HT1080 (cell line): ENCODE measurements around the gene CREB5. TPM values are rescaled to one million over a fixed set of nuclear protein-coding genes. Genes with fewer than 3 reads are reported as not detected.

ENCODE experiments used
- DNase-seq: peaks from one replicate; pipeline ENCODE4 v3.0.0-alpha.2; 2015; ENCODE audit warnings: low read depth
- total RNA-seq: library from RNA; depleted of rRNA; stranded (reverse); fragments of >200 nt; shearing (Covaris generic); gene quantifications from 2 replicates; pipeline ENCODE4 v1.2.3, GENCODE V29; 2014

Gene CREB5
- total RNA-seq, 1 experiment from 2014 or later, result 9.3 TPM

GRCh38 chr7:28407651-28408050, 4.7 kb upstream of the CREB5 start:
- no peak for DNase-seq

DNA sequence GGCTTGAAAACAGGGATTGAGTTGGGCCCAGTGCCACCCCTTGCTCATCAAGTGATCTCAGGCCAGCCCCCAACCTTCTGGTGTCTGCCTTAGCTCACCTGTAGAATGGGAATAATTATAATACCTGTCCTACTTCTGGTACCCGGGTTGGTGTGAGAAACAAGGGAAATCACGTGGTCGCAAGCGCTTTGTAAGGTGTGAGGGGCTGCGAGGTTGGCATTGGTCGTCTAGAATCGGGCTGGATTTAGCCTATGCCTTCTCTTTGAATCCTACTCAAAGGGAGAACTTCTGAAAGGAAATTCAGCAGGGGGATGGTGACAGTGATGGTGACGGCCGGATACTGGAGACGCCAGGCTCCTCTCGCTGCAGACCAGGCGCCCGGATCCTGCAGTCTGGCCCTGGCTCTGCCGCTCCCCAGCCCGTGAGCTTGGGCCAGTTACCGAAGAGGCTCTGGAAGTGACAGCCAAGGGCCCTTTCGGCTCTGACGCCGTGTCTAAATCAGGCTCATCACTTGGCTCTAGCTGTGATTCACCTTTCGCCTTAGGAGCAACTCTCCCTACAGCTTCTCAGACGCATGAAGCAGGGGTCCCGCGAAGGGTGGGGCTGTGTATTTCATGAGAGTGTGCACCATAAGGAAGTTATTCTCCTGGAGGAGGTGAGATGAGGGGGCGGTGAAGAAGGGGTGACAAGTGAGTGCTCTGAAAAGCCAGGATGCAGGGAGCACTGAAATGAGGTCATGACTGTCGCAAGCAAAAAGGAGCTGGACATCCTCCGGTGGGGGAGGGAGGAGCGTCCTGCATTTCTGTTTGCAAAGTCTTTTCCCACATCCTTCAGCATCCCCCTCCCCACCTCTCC, 4.0 kb upstream of the CREB5 start:
- DNase-seq, result peak; percentile 5

DNA sequence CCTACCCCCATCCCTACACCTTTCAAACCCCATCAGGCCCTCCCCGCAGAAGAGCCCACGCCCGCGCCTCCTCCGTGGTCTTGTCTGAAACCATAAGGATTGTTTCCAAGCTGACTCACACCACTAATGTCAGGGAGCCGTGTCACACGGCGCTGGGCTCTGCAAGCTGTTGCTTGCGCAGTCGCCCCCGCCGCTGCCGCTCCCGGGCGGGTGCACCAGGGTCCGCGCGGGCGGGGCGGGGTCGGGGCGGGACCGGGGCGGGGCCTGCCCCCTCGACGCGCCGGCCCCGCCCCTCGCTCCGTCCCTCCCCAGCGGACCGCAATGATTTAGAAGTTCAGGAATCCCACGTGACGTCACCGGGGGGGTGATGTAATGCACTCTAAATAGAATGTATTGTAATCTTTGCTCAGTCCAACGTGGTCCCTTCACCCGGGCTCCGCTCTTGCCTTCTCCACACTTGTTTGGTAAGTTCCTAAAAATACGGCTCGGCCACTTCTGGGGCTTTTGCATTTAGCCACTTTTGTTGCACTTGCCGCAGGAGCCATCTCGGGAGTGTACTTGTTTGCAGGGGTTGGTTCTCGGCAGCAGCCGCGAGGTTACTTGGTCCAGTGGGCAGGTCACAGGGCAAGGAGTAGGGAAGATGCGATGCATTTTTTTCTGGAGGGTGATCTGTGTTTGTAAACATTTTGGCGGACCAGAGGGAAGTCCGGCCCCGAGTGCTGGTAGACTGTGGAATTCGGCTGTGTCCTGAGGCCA, 3.2 kb upstream of the CREB5 start:
- DNase-seq, result peak; percentile 77

DNA sequence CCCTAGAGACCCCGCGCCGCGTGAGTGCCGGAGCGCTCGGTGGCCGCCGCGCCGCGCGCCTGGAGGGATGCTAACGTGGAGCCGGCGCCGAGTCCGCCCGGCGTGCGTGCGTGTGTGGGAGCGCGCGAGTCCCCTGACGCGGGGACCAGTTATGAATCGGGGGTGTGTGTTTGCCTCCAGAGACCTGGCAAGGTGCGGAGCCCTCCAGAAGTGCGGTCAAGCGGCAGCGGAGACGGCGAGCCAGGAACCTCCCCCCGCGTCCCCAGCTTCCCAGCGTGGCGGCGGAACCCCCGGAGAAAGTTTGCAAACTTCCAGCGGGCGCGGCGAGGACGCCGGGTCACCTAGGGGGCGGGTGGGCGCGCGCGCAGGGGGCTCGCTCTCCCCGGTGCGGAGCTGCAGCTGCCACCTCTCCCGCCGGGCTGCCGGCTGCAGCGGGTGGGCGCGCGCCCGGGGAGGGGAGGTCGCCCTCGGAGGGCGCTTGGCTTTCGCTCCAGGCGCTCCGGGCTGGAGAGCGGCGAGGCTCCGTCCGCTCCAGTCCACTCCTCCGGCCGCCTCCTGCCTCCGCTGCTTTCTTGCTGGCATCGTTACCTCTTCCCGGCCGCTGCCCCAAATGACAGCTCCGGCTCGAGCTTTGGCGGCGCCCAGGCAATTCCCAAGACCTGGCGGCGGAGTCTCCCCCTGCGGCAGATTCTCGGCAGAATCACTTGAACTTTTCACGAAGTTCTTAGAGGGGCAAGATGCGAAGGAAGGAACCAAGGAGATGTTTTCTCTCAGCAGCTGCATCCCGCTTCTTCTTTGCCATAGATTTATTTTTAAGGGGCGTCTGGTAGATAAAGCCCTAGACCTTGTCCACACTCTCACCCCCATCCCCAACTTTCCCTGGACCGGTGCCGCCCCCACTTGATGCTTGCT, 2.3 kb upstream of the CREB5 start:
- DNase-seq, result peak; percentile 5

GRCh38 chr7:28410628-28411531, 1.4 kb upstream of the CREB5 start:
- peak; percentile 50 for DNase-seq

GRCh38 chr7:28413011-28413410, 693 bp downstream of the CREB5 start:
- no peak for DNase-seq

GRCh38 chr7:28414453-28414852, 2.1 kb downstream of the CREB5 start:
- DNase-seq, result no peak

DNA sequence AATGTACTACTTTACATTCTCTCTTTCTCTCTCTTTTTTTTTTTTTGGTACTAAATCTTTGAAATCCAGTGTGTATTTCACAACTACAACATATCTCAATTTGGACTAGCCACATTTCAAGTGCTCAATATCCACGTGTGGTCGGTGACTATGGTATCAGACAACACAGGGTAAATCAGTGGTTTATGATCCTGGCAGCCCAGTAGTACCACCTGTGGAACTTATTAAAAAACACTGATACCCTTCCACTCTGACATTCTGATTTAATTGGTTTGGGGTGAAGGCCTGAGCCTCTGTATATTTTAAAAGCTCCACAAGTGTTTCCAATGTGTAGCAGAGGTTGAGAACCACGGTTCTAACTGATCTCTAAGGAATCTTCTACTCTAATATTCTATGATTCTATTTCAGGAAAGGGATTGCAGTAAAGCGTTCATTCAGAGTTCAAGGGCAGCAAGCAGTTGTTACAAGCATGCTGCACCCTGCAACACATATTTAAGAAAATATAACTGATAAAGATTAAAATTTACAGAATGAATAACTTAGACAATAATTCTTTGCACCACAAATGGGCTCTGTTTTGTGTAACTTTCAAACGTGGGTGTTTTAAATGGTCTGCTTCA, 5.1 kb downstream of the CREB5 start:
- DNase-seq, result no peak

DNA sequence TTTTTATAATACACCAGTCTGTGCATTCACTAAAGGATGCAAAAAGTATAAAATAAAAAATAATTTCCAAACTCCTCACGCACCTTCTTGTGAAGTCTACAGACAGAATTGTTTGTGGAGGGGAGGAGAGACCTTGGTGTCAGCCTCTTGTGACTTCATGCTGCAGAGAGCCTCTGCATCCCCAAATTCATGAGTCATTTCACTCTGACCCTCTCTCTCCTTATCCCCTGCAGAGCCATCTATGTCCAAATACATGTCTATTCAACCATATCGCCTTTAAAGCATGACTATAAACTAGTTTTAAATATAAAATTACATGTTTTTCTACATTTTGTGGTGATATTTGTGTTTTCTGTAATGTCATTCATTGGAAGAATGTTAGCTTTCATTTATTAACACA, 6.0 kb downstream of the CREB5 start:
- DNase-seq, result no peak

GRCh38 chr7:28418966-28419365, 6.6 kb downstream of the CREB5 start:
- DNase-seq, result no peak

GRCh38 chr7:28419716-28420115, 7.4 kb downstream of the CREB5 start:
- peak; percentile 26 for DNase-seq

GRCh38 chr7:28423112-28423511, 10.8 kb downstream of the CREB5 start:
- DNase-seq, result no peak

DNA sequence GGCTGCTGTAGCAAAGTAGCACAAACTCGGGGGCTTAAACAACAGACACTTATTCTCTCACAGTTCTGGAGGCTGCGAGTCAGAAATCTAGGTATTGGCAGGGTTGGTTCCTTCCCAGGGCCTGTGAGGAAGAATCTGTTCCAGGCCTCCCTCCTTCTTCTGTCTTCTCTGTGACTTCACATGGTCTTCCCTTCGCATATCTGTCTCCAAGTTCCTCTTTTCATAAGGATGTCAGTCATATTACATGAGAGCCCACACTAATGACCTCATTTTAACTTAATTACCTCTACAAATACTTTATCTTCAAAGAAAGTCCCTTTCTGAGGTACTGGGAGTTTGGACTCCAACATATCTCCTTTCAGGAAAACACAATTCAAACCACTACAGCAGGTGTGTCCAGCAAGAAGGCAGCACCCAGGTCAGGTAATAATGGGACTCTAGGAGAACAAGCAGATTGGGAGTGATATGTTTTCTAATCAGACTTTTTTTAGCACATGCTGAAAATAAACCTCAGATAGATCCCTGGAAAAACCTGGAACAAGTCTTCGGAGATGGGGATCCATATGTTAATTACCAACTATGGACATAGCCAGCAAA, 11.7 kb downstream of the CREB5 start:
- DNase-seq, result no peak

GRCh38 chr7:28425496-28425895, 13.2 kb downstream of the CREB5 start:
- no peak for DNase-seq

DNA sequence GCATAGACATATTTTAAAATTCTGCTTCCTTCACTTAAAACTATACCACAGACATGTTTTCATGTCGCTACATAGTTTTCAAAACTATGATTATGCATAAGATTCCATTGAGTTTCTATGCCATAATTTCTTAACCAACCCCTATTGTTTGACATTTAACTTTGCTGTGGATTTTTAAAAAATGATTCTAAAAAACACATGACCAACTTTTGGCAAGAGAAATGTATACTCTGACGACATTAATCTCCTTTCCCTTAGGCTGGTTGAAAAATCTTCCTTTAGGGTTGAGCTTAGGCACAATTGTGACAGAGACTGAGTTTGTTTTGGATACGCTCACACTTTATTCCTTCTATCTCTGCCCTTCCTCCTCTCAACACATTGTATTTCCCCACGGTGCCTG, 14.9 kb downstream of the CREB5 start:
- no peak for DNase-seq

DNA sequence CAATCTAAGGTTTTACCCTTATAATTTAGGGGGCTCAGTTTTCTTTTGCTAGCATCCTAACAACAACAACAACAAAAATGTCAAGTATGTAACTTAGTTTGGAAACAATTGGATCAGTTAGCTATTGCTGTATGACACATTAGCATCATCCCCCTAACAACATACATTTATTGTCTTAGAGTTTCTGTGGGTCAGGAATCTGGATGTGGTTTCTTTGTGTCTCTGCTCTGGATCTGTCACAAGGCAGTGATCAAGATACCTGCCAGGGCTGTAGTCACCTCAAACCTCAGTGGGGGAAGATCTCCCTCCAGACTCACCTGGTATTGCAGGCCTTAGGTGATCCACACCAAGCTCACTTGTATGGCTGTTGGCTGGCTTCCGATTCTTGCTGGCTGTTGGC, 18.3 kb downstream of the CREB5 start:
- DNase-seq, result no peak

DNA sequence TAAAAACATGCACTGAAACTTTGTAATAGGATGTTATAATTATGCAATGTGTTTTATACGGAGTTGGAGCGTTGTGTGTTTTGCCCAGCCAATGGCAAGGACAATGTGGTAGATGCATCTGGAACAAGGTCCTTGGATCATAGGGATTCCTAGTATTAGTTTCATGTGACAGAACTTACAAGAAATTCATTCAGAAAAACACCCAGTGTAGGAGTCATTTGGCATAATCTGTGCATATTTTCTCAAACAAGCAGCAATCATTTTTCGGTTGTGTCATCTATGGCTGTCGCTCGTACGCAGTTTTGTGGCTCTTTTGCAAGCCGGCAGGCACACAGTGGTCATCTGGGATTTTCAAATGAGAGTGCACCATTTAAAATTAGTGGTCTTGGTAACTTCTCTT, 19.8 kb downstream of the CREB5 start:
- no peak for DNase-seq

DNA sequence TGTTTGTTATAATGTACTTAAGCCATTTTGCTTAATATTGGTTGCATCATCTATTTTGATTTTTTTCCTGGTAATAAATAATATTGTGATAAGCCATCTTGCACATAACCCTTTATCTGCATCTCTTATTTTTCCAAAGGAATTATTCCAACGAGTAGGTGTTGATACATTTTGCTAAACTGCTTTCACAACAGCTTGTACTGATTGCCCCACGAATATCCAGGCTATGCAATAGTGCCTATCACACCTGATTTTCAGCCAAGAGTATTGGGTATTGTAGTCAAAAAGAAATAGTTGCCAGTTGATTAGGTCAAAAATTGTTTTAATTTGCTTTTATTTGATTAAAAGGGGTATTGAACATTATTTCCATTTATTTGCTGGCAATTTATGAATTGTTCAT, 20.7 kb downstream of the CREB5 start:
- no peak for DNase-seq

DNA sequence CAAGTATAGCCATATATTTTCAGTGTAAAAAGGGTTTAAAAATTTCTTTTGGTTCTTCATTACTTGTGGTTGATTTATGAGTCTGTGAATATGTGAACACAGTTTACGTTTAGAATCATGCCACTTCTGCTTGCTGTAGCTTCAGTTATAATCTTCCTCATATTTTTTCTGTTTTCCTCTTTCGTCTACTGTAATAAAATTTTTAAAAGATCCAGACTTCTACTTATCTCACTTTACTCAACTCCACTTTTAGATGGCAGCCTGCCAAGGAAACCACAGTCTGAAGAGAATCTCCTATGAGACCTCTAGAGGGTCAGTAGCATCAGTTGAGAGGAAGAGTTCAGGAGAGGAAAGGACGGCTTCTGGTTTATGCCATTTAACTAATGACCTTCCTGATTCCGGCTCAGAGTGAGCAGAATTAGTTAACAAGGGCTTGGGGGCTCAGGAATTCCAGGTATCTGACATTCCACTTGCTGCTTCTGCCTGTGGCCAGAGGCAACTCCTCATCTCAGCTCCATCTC, 21.4 kb downstream of the CREB5 start:
- DNase-seq, result no peak
